GM20431 (cell line): ENCODE measurements around the gene FAF2.
"Not testable (repeated sequence)": the region's sequence is repeated elsewhere in the genome, so short reads cannot be mapped to it uniquely, and the experiment has no call there.

Source experiments
- in situ Hi-C: fragments of 300-500 bp; cut with MseI, MboI; formaldehyde crosslinking; loops from one replicate; pipeline ENCODE4 v1.15.0; 2020; ENCODE audit warnings: low sequenced_read_pairs; ENCODE audit not compliant: unreplicated experiment

Gene FAF2

GRCh38 chr5:176446884-176447590 is 1.1 kb upstream of the FAF2 start:
- in situ Hi-C loops: no loop called here

DNA sequence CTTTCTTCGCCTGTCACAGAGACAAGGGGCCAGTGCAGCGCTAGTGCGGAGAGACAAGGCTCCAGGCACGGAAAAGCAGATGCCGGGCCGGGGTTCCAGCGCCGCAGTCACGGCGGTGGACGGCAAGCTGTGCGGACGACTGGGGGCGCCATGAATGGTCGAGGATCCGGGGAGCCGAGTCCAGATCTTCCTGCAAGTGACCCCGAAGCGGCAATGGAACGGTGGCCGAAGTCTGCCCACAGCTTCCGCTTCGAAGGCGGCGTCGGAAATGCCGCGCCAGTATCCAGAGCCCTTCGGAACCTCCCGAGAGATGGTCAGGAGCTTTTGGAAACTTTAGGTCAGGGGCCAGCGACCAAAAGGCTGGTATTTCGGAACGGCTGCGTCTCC is 601 bp upstream of the FAF2 start:
- in situ Hi-C loops: no loop called here

GRCh38 chr5:176450077-176450476 is 1.9 kb downstream of the FAF2 start:
- in situ Hi-C loops: no loop called here

DNA sequence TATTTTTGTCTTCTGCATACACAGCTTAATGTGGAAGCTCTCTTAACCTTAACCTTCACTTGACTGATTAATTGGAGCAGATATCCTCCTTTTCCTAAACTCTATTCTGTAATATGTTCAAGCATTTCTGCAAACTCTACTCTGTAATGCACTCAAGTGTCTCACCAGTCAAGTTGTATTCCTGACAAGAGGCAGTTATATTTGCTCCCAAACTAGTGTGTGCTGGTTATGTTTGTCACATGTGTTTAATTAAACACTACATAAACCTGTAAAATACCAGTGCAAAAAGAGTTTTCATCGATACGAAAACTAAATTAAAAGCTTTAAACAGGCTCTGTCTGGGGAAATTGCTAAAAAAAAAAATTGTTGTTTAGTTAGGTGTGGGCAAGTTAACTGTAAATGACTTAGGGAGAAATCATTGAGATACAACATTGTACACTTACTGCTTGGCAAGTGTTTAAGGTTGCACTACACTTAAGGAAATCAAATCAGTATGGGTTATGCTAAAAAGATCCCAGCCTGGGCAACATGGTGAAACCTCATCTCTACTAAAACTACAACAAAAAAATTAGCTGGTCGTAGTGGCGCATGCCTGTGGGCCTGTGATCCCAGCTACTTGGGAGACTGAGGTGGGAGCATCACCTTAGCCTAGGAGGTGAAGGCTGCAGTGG is 6.7 kb downstream of the FAF2 start:
- in situ Hi-C loops: no loop called here

- in situ Hi-C loops: no loop called here
Observed at GRCh38 chr5:176458904-176459561, 10.8 kb downstream of the FAF2 start.

DNA sequence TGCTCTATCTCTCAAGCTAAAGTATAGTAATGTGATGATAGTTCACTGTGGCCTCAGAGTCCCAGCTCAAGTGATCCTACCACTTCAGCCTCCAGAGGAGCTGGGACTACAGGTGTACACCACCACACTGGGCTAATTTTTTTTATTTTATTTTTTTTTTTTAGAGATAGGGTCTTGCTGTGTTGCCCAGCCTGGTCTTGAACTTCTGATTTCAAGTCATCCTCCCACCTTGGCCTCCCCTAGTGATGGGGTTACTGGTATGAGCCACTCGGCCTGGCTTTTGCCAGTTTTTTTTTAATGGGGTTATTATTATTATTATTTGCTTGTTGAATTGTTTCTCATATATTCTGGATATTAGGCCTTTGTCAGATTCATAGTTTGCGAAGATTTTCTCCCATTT is 13.2 kb downstream of the FAF2 start:
- in situ Hi-C loops: no loop called here

GRCh38 chr5:176463113-176463764 is 15.1 kb downstream of the FAF2 start:
- in situ Hi-C loops: no loop called here

GRCh38 chr5:176466245-176466871 is 18.2 kb downstream of the FAF2 start:
- in situ Hi-C loops: no loop called here

- in situ Hi-C loops: no loop called here
Observed at GRCh38 chr5:176469296-176469695, 21.1 kb downstream of the FAF2 start.

DNA sequence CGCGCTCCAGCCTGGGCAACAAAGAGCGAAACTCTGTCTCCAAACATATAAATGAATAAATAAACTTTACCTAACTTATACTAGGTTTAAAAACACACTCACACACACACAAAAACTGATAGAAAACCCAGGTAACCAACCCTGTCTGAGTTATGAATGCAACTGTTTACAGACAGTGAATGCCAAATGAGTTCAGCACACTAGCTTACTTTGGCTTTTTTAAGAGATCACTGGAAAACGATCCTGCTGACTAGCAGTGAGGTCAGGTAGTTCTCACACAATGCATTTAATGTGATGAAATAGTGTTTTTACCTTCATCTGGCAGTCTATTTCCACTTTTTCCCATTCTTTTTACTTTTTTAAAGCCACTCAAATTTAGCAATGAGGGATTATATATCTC is 22.4 kb downstream of the FAF2 start:
- in situ Hi-C loops: no loop called here

GRCh38 chr5:176471098-176471497 is 22.9 kb downstream of the FAF2 start:
- in situ Hi-C loops: no loop called here

DNA sequence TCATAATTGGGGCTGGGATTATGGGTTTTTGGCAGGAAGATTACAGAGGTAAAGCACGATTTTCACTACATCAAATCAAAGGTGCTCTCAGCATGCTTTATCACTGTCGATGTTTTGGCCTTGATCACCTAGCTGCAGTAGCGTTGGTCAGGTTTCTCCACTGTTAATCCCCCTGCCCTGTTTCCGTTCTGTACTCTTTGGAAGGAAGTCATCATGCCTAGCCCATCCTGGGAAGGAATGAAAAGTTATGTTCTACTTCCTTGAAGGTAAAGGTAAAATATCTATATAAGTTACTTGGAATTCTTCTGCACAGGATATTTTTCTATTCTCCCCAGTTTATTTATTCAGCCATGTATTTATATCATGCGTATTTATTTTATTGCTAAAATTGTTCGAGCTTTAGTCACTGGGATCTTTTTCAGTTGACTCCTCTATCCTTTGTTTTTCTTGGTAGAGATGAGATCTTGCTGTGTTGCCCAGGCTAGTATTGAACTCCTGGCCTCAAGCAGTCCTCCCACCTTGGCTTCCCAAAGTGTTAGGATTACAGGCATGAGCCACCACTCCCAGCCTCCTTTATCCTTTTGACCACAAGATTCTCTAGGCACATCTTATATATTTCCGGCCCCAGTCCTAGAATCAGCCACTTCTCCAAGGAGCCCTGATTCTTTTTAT is 25.3 kb downstream of the FAF2 start:
- in situ Hi-C loops: no loop called here

GRCh38 chr5:176474476-176474875 is 26.3 kb downstream of the FAF2 start:
- in situ Hi-C loops: no loop called here

GRCh38 chr5:176481711-176482110 is 33.5 kb downstream of the FAF2 start:
- in situ Hi-C loops: no loop called here

DNA sequence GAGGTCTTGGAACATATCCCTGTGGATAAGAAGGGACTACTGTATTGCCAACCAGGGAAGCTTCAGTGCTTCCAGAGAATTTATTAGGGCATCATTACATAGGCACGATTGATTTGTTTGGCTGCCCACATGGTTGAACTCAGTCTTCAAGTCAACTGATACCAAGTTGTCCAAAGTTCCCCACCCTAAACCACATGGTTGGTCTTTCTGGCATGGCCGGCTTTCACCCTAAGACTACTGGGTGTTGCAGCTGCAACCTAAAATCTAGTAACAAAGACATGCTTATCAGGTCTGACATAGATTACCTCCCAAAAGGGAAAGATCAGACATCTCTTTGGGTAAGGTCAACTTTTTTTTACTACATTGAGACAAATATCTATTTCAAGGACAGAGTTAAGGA is 37.0 kb downstream of the FAF2 start:
- in situ Hi-C loops: no loop called here

DNA sequence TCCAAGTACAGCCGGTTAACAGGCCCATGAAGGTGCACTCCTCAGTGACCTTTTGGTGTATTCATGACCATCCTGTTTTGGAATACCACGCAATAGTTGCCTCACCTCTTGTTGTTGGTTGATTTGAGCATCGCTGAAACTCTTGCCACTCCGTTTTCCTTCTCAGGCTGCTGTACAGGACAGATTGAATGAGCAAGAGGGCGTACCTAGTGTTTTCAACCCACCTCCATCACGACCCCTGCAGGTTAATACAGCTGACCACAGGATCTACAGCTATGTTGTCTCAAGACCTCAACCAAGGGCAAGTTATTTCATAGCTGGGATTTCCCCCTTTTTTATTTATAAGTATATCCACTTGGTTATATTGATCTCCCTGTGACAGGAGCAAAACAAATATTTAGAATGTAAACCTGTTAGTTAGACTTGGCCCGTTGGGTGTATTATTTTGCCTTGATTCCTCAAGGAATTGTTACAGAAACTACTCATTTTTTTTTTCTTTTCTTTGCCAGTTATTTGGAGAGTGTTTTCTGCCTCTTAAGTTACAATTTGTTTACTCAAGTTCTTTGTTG is 38.1 kb downstream of the FAF2 start:
- in situ Hi-C loops: no loop called here

DNA sequence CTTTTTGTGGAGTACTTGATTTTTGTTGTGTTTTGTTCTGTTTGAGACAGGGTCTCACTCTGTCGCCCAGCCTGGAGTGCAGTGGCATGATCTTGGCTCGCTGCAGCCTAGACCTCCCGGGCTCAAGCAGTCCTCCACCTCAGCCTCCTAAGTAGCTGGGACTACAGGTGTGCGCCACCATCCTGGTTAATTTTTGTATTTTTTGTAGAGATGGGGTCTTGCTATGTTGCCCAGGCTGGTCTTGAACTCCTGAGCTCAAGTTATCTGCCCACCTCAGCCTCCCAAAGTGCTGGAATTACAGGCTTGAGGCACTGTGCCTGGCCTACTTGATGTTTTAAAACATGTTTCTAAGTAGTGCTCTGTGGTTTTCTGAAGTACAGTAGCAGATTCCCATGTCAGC is 39.0 kb downstream of the FAF2 start:
- in situ Hi-C loops: not testable (repeated sequence)

GRCh38 chr5:176489077-176489476 is 40.9 kb downstream of the FAF2 start:
- in situ Hi-C loops: no loop called here

- in situ Hi-C loops: no loop called here
Observed at GRCh38 chr5:176490301-176490700, 42.1 kb downstream of the FAF2 start.

DNA sequence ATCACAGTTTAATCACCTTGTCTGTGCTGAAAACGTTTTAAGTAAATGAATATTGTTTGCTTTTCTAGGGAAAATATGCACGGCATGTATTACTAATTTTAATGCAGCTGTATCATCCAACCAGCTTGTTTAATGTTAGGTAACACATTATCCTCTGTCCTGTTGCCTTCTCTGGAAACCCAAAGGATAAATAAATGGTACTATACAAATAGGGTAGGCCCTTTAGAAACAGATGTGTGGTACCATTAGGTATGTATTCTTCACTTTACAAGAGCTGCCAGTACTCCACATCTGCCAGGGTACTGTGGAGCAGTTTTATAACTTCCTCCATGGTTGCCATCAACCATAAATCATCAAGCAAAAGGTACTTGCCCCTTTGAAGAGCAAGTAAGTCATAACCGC is 42.9 kb downstream of the FAF2 start:
- in situ Hi-C loops: no loop called here
